ENCODE results near the gene CFAP299. TPM values are rescaled to one million over a fixed set of nuclear protein-coding genes. Genes with fewer than 3 reads are reported as not detected.

CFAP299 gene
- total RNA-seq, 2 donors from 2014 or later, result 0.17 TPM; not detected in 1

GRCh38 chr4:80717204-80717603 lies 381.7 kb downstream of the CFAP299 start:
- no peaks in the 10 kb centered on the region for H3K27me3 ChIP-seq (replicated peaks; ENCODE audit: insufficient read depth)
- no peak overlapping the region for H3K4me3 ChIP-seq
- H3K27ac ChIP-seq, result no peak overlapping the region
- DNase-seq (ENCODE audit: low spot score), result no peak
- intact Hi-C loops (cut with DNase I), result no loop called here
- 72% methylated on average over 2 of the region's 2 CpGs for WGBS
- H3K9me3 ChIP-seq, result no peaks in the 10 kb centered on the region
- TF ChIP-seq POLR2A (IDR thresholded peaks at IDR 0.05) (no peak), POLR2AphosphoS5 (IDR thresholded peaks at IDR 0.05) (no peak)
- TF ChIP-seq, protein P1, sequence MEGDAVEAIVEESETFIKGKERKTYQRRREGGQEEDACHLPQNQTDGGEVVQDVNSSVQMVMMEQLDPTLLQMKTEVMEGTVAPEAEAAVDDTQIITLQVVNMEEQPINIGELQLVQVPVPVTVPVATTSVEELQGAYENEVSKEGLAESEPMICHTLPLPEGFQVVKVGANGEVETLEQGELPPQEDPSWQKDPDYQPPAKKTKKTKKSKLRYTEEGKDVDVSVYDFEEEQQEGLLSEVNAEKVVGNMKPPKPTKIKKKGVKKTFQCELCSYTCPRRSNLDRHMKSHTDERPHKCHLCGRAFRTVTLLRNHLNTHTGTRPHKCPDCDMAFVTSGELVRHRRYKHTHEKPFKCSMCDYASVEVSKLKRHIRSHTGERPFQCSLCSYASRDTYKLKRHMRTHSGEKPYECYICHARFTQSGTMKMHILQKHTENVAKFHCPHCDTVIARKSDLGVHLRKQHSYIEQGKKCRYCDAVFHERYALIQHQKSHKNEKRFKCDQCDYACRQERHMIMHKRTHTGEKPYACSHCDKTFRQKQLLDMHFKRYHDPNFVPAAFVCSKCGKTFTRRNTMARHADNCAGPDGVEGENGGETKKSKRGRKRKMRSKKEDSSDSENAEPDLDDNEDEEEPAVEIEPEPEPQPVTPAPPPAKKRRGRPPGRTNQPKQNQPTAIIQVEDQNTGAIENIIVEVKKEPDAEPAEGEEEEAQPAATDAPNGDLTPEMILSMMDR (IDR thresholded peaks at IDR 0.05), result no peak
- no peaks in the 10 kb centered on the region for H3K4me1 ChIP-seq (replicated peaks)
- H3K36me3 ChIP-seq, result no peaks in the 10 kb centered on the region

- intact Hi-C loops (cut with DNase I), result no loop called here
Measured at GRCh38 chr4:80726471-80726870, 390.9 kb downstream of the CFAP299 start.

DNA sequence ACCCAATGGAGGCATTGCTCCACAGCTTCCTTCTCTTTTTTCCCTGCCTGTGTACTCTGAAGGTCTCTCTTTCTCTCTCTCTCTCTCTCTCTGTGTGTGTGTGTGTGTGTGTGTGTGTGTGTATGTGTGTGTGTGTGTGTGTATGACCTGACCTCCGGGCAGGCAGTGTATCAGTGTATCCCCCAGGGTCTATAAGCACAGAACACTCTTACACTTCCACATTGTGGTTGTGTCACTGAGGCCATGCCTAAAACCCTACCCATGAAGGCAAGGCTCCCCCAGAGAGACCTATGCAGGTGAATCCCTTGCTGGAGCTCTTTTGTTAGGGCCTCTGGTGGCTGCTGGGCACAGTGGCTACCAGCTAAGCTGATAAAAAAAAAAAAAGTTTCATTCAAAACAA lies 394.6 kb downstream of the CFAP299 start:
- Histone ChIP-seq H3K4me1 (replicated peaks) (no peaks in the 10 kb centered on the region), H3K27ac (no peak overlapping the region), H3K4me3 (no peak overlapping the region), H3K27me3 (replicated peaks; ENCODE audit: insufficient read depth) (no peaks in the 10 kb centered on the region), H3K36me3 (no peaks in the 10 kb centered on the region), H3K9me3 (no peaks in the 10 kb centered on the region)
- 57% methylated on average over 1 of the region's 1 CpG for WGBS
- no peak for DNase-seq (ENCODE audit: low spot score)
- intact Hi-C loops (cut with DNase I), result no loop called here
- TF ChIP-seq, protein P1 (IDR thresholded peaks at IDR 0.05), result no peak
- TF ChIP-seq POLR2A (IDR thresholded peaks at IDR 0.05) (no peak), POLR2AphosphoS5 (IDR thresholded peaks at IDR 0.05) (no peak)

More at GRCh38 chr4:80726471-80726870, 390.9 kb downstream of the CFAP299 start:
- TF ChIP-seq POLR2A (IDR thresholded peaks at IDR 0.05) (no peak), POLR2AphosphoS5 (IDR thresholded peaks at IDR 0.05) (no peak)
- TF ChIP-seq, protein P1 (IDR thresholded peaks at IDR 0.05), result no peak
- no peak for DNase-seq (ENCODE audit: low spot score)
- Histone ChIP-seq H3K36me3 (no peaks in the 10 kb centered on the region), H3K27me3 (replicated peaks; ENCODE audit: insufficient read depth) (no peaks in the 10 kb centered on the region), H3K4me1 (replicated peaks) (no peaks in the 10 kb centered on the region), H3K4me3 (no peak overlapping the region), H3K9me3 (no peaks in the 10 kb centered on the region), H3K27ac (no peak overlapping the region)
- WGBS, result 55% methylated on average over 1 of the region's 1 CpG

DNA sequence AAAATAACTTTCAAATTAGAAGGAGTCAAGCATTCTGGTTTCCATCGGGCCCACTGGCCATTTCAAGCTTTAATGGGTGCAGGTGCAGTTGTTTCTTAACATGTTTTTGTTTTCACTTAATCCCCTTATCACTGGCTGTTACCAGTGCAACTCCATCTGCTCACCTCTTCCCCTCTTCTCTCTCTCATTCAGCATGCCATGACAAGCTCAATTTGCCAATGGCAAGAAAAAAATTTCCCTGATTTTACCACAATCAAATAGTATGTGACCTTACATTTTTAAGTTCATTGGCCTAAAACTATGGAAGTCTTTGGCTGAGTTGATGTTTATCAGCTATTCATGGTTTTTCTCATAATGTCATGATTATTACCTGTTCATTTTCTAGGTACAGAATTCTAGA lies 395.9 kb downstream of the CFAP299 start:
- WGBS, result 46% methylated on average over 1 of the region's 1 CpG
- Histone ChIP-seq H3K36me3 (no peaks in the 10 kb centered on the region), H3K27ac (no peak overlapping the region), H3K27me3 (replicated peaks; ENCODE audit: insufficient read depth) (no peaks in the 10 kb centered on the region), H3K4me3 (no peak overlapping the region), H3K9me3 (no peaks in the 10 kb centered on the region), H3K4me1 (replicated peaks) (no peaks in the 10 kb centered on the region)
- DNase-seq (ENCODE audit: low spot score), result no peak
- intact Hi-C loops (cut with DNase I), result no loop called here
- TF ChIP-seq POLR2A (IDR thresholded peaks at IDR 0.05) (no peak), POLR2AphosphoS5 (IDR thresholded peaks at IDR 0.05) (no peak)
- TF ChIP-seq, protein P1 (IDR thresholded peaks at IDR 0.05), result no peak

GRCh38 chr4:80732010-80732409 lies 396.5 kb downstream of the CFAP299 start:
- TF ChIP-seq POLR2A (IDR thresholded peaks at IDR 0.05) (no peak), POLR2AphosphoS5 (IDR thresholded peaks at IDR 0.05) (no peak)
- TF ChIP-seq, protein P1 (IDR thresholded peaks at IDR 0.05), result no peak
- intact Hi-C loops (cut with DNase I), result no loop called here
- no peaks in the 10 kb centered on the region for H3K36me3 ChIP-seq
- no peaks in the 10 kb centered on the region for H3K4me1 ChIP-seq (replicated peaks)
- no peak overlapping the region for H3K4me3 ChIP-seq
- DNase-seq (ENCODE audit: low spot score), result no peak
- 4% methylated on average over 1 of the region's 1 CpG for WGBS
- no peaks in the 10 kb centered on the region for H3K9me3 ChIP-seq
- H3K27ac ChIP-seq, result no peak overlapping the region
- no peaks in the 10 kb centered on the region for H3K27me3 ChIP-seq (replicated peaks; ENCODE audit: insufficient read depth)
